Subcutaneous abdominal adipose tissue (tissue), 5 donors: ENCODE measurements around the gene AFDN.

ENCODE experiments used
- H3K27ac ChIP-seq: one replicate; pipeline ENCODE4 v1.7.0; 2013; ENCODE audit warnings: low read depth, mild to moderate bottlenecking, inconsistent platforms, low read length, moderate library complexity
- H3K27me3 ChIP-seq, 5 donors: one replicate each; pipeline ENCODE4 v1.7.0; 2013; ENCODE audit warnings: low read length in 5 of 5, inconsistent platforms in 1 of 5; ENCODE audit not compliant: control insufficient read depth in 5 of 5, insufficient read depth in 4 of 5
- H3K36me3 ChIP-seq, 5 donors: one replicate each; pipeline ENCODE4 v1.7.0; 2013; ENCODE audit warnings: low read length in 5 of 5; ENCODE audit not compliant: control insufficient read depth in 5 of 5, insufficient read depth in 5 of 5
- H3K4me1 ChIP-seq, 5 donors: one replicate each; pipeline ENCODE4 v1.7.0; 2013; ENCODE audit warnings: low read length in 5 of 5, mild to moderate bottlenecking in 3 of 5, moderate library complexity in 1 of 5; ENCODE audit not compliant: control insufficient read depth in 5 of 5, insufficient read depth in 5 of 5
- H3K4me3 ChIP-seq, 5 donors: one replicate each; pipeline ENCODE4 v1.7.0; 2013; ENCODE audit warnings: low read length in 5 of 5, low read depth in 1 of 5
- H3K9ac ChIP-seq, 5 donors: one replicate each; pipeline ENCODE4 v1.7.0; 2013; ENCODE audit warnings: low read length in 5 of 5, mild to moderate bottlenecking in 4 of 5, moderate library complexity in 3 of 5
- H3K9me3 ChIP-seq, 5 donors: one replicate each; pipeline ENCODE4 v1.7.0; 2013; ENCODE audit warnings: low read length in 5 of 5; ENCODE audit not compliant: control insufficient read depth in 5 of 5
- donor health status: healthy.
- donor health status: healthy.
- donor health status: healthy.
- donor health status: healthy.
- donor health status: healthy.

Gene AFDN

GRCh38 chr6:167860550-167861226 lies 34.0 kb downstream of the AFDN start:
- no peak overlapping the region for H3K9ac ChIP-seq
- H3K9me3 ChIP-seq = no peaks in the 10 kb centered on the region
- no peak overlapping the region for H3K4me3 ChIP-seq
- no peak overlapping the region for H3K27ac ChIP-seq
- peaks cover 0 to 3% (median 0%) of the 10 kb centered on the region in 5 donors for H3K36me3 ChIP-seq
- H3K27me3 ChIP-seq = no peaks in the 10 kb centered on the region
- peaks cover 0 to 39% (median 28%) of the 10 kb centered on the region in 5 donors for H3K4me1 ChIP-seq

DNA sequence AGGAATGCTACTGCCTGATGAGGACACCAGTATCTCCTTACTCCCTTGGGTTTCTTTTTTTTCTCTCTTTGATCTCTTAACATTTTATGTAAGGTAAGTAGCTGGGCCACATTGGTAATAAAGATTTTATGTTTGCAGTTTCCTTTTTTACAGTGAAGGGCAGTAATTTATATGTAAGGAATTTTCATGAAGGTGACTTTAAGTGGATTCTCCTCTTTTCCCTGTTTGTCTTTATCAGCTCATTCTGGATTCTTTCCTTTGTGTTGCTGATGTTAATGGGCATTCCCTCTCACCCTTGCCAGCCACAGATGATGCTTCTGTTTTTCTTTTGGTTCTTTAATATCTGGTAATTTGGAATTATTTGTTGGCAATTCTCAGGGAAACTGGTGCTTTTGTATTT lies 34.7 kb downstream of the AFDN start:
- Histone ChIP-seq H3K4me3 (no peak overlapping the region), H3K36me3 (peaks cover 0 to 3% (median under 1%) of the 10 kb centered on the region in 5 donors), H3K4me1 (peaks cover 0 to 39% (median 28%) of the 10 kb centered on the region in 5 donors)

DNA sequence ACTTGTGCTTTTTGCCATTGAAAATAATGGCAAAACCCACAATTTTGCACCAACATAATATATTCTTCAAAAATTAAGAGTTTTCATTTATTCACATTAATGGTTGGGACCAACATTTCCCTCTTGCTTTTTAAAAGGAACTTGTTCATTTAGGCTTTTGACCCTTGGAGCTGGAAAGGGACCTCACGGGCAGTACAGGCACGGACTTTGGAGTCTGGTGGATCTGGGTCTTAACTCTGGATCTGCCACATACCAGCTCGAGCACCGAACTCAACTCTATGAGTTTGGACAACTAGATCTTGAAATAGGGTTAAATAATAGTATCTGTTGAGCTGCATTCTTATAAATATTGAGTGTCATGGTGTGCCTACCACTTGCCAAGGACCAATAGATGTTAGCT lies 37.2 kb downstream of the AFDN start:
- H3K9me3 ChIP-seq = no peaks in the 10 kb centered on the region
- H3K4me1 ChIP-seq = peaks cover 0 to 19% (median 16%) of the 10 kb centered on the region in 5 donors
- H3K36me3 ChIP-seq = peaks cover 3 to 21% (median 13%) of the 10 kb centered on the region in 5 donors
- no peak overlapping the region for H3K9ac ChIP-seq
- H3K27me3 ChIP-seq = no peaks in the 10 kb centered on the region
- H3K4me3 ChIP-seq = no peak overlapping the region
- H3K27ac ChIP-seq = no peak overlapping the region

More for the DNA sequence above, 34.7 kb downstream of the AFDN start:
- H3K9ac ChIP-seq = no peak overlapping the region
- no peaks in the 10 kb centered on the region for H3K27me3 ChIP-seq
- no peaks in the 10 kb centered on the region for H3K9me3 ChIP-seq
- H3K27ac ChIP-seq = no peak overlapping the region

- Histone ChIP-seq H3K36me3 (peaks cover 5 to 33% (median 16%) of the 10 kb centered on the region in 5 donors), H3K27ac (no peak overlapping the region), H3K9ac (no peak overlapping the region), H3K4me1 (no peaks in the 10 kb centered on the region), H3K9me3 (no peaks in the 10 kb centered on the region), H3K27me3 (no peaks in the 10 kb centered on the region), H3K4me3 (no peak overlapping the region)
Observed at GRCh38 chr6:167866642-167867041, 39.9 kb downstream of the AFDN start.

DNA sequence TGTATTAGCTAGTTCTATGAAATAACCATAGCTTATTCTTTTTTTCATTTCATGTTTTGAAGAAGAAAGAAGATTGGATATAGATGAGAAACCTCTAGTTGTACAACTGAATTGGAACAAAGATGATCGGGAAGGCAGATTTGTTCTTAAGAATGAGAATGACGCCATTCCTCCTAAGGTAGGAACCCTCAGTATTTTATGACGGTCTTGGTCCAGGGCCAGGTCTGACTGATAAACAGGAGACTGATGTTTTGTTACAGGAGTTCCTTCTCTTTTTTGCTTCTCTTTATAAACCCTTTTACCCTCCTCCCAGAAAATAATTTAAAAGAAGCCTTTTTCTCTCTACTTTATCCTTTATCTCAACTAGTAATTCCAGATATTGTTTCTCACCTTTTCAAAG lies 43.6 kb downstream of the AFDN start:
- Histone ChIP-seq H3K27me3 (no peaks in the 10 kb centered on the region), H3K4me3 (no peak overlapping the region), H3K4me1 (no peaks in the 10 kb centered on the region), H3K36me3 (peaks cover 9 to 39% (median 22%) of the 10 kb centered on the region in 5 donors), H3K9ac (no peak overlapping the region), H3K27ac (no peak overlapping the region), H3K9me3 (no peaks in the 10 kb centered on the region)

GRCh38 chr6:167872538-167873210 lies 46.0 kb downstream of the AFDN start:
- no peaks in the 10 kb centered on the region for H3K27me3 ChIP-seq
- H3K4me3 ChIP-seq = no peak overlapping the region
- H3K4me1 ChIP-seq = no peaks in the 10 kb centered on the region
- H3K36me3 ChIP-seq = peaks cover 9 to 37% (median 26%) of the 10 kb centered on the region in 5 donors
- no peak overlapping the region for H3K9ac ChIP-seq
- H3K9me3 ChIP-seq = no peaks in the 10 kb centered on the region
- H3K27ac ChIP-seq = no peak overlapping the region

DNA sequence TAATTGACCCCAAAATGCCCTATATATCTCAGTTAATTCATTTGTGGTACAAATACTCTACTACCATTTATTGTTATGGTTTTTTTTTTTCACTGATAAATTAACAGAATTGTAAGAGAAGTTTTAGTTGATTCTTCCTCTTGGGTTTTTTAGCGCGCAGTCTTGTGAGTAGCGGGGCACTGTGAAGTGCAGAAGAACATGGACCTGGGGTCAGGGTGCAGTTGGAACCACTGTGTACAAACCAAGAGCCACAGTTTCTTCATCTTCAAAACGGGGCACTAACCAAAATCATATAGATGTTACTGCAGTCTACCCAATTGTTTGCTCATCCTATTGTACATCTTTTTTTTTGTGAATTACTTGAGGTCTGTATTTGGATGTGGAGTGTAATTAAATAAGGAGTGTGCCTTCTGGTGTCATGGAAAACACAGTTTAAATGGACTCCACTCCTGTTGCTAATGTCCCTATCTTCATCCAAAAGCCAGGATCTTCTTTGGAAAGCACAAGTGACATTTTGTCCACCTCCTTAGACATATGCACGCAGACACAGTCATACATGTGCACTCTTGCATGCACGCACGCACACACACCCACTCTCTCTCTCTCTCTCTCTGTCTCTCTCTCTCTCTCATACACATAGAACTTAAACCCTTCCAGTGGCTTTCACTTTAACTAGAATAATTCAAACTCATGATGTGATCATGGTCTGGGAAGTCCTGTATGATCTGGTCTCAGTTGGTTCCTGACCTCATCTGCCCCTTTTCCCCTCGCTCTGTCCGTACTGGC lies 51.5 kb downstream of the AFDN start:
- Histone ChIP-seq H3K9ac (no peak overlapping the region), H3K9me3 (no peaks in the 10 kb centered on the region), H3K4me3 (no peak overlapping the region), H3K27ac (no peak overlapping the region), H3K27me3 (no peaks in the 10 kb centered on the region), H3K36me3 (peaks cover 15 to 35% (median 27%) of the 10 kb centered on the region in 5 donors), H3K4me1 (no peaks in the 10 kb centered on the region)

- H3K36me3 ChIP-seq = peaks cover 18 to 33% (median 32%) of the 10 kb centered on the region in 5 donors
- H3K4me3 ChIP-seq = no peak overlapping the region
Observed at GRCh38 chr6:167879612-167880011, 52.9 kb downstream of the AFDN start.

GRCh38 chr6:167881327-167881726 lies 54.6 kb downstream of the AFDN start:
- H3K4me3 ChIP-seq = no peak overlapping the region
- no peak overlapping the region for H3K27ac ChIP-seq
- no peak overlapping the region for H3K9ac ChIP-seq
- peaks cover 20 to 29% (median 24%) of the 10 kb centered on the region in 5 donors for H3K36me3 ChIP-seq
- no peaks in the 10 kb centered on the region for H3K9me3 ChIP-seq
- no peaks in the 10 kb centered on the region for H3K27me3 ChIP-seq
- H3K4me1 ChIP-seq = no peaks in the 10 kb centered on the region

More at GRCh38 chr6:167879612-167880011, 52.9 kb downstream of the AFDN start:
- no peaks in the 10 kb centered on the region for H3K9me3 ChIP-seq
- H3K27me3 ChIP-seq = no peaks in the 10 kb centered on the region
- no peaks in the 10 kb centered on the region for H3K4me1 ChIP-seq
- H3K27ac ChIP-seq = no peak overlapping the region
- H3K9ac ChIP-seq = no peak overlapping the region

GRCh38 chr6:167882244-167882643 lies 55.5 kb downstream of the AFDN start:
- Histone ChIP-seq H3K27me3 (no peaks in the 10 kb centered on the region), H3K4me3 (no peak overlapping the region), H3K4me1 (no peaks in the 10 kb centered on the region), H3K9me3 (no peaks in the 10 kb centered on the region), H3K9ac (no peak overlapping the region), H3K36me3 (peaks cover 19 to 29% (median 24%) of the 10 kb centered on the region in 5 donors), H3K27ac (no peak overlapping the region)
